Vagina (tissue), 2 donors: Measurements from ENCODE around the gene KRTAP6-1.

Experiments
- POLR2A ChIP-seq, 2 donors: fragments of 450-650 bp; IDR thresholded peaks; one replicate each; pipeline ENCODE4 v1.6.1; 2017; ENCODE audit warnings: antibody characterized with exemption in 2 of 2, mild to moderate bottlenecking in 2 of 2, moderate library complexity in 2 of 2
- TF ChIP-seq, protein P1 (sequence below), 3 experiments: fragments of 450-650 bp in 2 of 3; fragments of 200-600 bp in 1 of 3; sonication (generic) in 1 of 3; IDR thresholded peaks; one replicate each; pipeline ENCODE4 v1.5.1; 2017 to 2019; ENCODE audit warnings: antibody characterized with exemption in 3 of 3, mild to moderate bottlenecking in 2 of 3, moderate library complexity in 2 of 3

DNA sequence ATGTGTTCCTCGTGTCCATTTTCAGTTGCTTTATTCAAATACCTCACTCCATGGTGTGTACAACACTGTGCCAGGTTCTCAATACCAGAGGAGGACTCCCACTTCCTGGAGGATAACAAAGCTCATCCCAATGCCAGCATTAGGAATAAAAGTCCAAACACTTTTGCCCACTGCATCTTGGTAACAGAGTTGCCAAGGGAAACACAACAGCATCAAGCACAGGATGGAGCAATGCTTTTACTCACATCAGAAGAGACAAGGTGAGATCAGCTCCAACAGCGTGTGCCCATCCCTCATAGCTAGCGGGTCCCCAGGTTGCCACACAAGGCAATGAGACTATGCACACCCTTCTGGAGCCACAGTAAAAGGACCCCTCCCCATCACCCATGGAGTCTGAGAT is 9.6 kb upstream of the KRTAP6-1 start:
- TF ChIP-seq, protein P1, sequence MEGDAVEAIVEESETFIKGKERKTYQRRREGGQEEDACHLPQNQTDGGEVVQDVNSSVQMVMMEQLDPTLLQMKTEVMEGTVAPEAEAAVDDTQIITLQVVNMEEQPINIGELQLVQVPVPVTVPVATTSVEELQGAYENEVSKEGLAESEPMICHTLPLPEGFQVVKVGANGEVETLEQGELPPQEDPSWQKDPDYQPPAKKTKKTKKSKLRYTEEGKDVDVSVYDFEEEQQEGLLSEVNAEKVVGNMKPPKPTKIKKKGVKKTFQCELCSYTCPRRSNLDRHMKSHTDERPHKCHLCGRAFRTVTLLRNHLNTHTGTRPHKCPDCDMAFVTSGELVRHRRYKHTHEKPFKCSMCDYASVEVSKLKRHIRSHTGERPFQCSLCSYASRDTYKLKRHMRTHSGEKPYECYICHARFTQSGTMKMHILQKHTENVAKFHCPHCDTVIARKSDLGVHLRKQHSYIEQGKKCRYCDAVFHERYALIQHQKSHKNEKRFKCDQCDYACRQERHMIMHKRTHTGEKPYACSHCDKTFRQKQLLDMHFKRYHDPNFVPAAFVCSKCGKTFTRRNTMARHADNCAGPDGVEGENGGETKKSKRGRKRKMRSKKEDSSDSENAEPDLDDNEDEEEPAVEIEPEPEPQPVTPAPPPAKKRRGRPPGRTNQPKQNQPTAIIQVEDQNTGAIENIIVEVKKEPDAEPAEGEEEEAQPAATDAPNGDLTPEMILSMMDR (IDR thresholded peaks at IDR 0.05) = no peak
- TF ChIP-seq POLR2A (IDR thresholded peaks at IDR 0.05) = no peak
